ENCODE results near the gene RASSF5. TPM values are rescaled to one million over a fixed set of nuclear protein-coding genes. Genes with fewer than 3 reads are reported as not detected.

The RASSF5 gene
- total RNA-seq, 1 experiment from 2014 or later = 12.4 TPM

DNA sequence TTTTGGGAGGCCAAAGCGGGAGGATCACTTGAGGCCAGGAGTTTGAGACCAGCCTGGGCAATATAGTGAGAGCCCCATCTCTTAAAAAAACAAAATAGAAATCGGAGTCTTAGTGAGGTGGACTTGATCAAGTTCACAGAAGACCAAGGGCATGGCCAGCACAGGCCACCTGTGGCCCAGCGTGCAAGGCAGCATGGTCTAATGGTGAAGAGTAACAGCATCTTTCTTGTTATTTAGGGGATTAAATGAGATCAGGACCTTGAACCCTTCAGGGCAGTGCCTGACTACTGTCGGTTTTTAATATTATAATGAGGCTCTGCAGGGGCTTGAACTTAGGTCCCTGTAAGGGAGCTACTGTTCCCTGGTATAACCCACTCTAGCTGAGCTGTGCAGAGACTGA is 66.4 kb downstream of the RASSF5 start:
- POLR2A ChIA-PET (ENCODE audit: unreplicated experiment) = no interaction called here

DNA sequence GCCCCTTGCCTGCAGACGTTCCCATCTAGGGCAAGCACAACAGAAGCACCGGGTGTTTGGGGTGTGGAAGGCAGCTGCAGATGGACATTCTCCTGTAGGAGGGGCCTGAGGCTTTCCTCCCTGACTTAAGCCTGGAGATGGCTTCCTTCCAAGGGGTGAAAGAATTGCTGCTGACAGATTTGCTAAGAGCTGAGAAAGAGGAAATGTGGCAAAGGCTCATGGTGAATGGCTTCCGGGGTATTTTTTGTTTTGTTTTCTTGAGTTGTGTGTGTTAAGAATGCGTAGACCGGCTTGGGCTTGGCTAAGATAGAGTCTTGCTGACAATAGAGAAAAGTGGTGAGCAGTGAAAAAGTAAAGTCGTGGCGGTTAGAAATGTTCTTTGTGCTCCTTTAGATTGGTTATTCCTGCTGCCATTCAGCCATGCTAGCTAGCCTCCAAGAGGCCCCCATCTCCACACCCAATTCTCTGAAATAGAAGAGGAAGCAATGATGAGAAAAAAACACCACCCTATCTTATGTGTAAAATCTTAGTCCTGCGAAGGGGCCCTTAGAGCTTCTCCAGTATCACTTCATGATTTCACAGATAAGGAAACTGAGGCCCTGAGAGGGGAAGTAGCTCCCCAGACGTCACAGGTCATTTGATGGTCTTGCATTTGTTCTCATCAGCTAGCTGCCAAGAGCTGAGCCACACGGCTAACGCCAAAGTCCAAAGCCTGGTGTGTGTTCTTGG is 68.0 kb downstream of the RASSF5 start:
- H3K4me3 ChIP-seq = no peak overlapping the region
- no peak for TF ChIP-seq EZH2 (IDR thresholded peaks at IDR 0.05; ENCODE audit: low read depth)
- TF ChIP-seq, protein P1, sequence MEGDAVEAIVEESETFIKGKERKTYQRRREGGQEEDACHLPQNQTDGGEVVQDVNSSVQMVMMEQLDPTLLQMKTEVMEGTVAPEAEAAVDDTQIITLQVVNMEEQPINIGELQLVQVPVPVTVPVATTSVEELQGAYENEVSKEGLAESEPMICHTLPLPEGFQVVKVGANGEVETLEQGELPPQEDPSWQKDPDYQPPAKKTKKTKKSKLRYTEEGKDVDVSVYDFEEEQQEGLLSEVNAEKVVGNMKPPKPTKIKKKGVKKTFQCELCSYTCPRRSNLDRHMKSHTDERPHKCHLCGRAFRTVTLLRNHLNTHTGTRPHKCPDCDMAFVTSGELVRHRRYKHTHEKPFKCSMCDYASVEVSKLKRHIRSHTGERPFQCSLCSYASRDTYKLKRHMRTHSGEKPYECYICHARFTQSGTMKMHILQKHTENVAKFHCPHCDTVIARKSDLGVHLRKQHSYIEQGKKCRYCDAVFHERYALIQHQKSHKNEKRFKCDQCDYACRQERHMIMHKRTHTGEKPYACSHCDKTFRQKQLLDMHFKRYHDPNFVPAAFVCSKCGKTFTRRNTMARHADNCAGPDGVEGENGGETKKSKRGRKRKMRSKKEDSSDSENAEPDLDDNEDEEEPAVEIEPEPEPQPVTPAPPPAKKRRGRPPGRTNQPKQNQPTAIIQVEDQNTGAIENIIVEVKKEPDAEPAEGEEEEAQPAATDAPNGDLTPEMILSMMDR (conservative IDR thresholded peaks at IDR 0.05) = no peak
- H3K4me2 ChIP-seq = no peak overlapping the region
- POLR2A ChIA-PET (ENCODE audit: unreplicated experiment) = no interaction called here
- DNase-seq = no peak
- peaks cover 10% of the 10 kb centered on the region; the same call in 1 of the 2 replicates for H3K4me1 ChIP-seq (replicated peaks; ENCODE audit: insufficient read depth)
- CTCF ChIA-PET = no interaction called here
- H2AFZ ChIP-seq = no peak overlapping the region
- no peaks in the 10 kb centered on the region for H4K20me1 ChIP-seq (ENCODE audit: insufficient read depth)
- no peaks in the 10 kb centered on the region for H3K9me3 ChIP-seq (ENCODE audit: insufficient read depth, low read depth)
- no peak overlapping the region for H3K27ac ChIP-seq
- no peaks in the 10 kb centered on the region for H3K79me2 ChIP-seq (ENCODE audit: low read depth)
- H3K36me3 ChIP-seq (ENCODE audit: low read depth) = no peaks in the 10 kb centered on the region
- intact Hi-C loops (cut with micrococcal nuclease; ENCODE audit: unreplicated experiment) = no loop called here
- BruUV-seq (replicated peaks) = no TSS peak
- no peaks in the 10 kb centered on the region for H3F3A ChIP-seq (ENCODE audit: insufficient read depth, low read depth)
- H3K27me3 ChIP-seq (ENCODE audit: insufficient read depth, low read depth) = no peaks in the 10 kb centered on the region
- no peaks in the 10 kb centered on the region for H3K9me2 ChIP-seq (ENCODE audit: insufficient read depth)

More for the DNA sequence above, 66.4 kb downstream of the RASSF5 start:
- Histone ChIP-seq H3K9me2 (ENCODE audit: insufficient read depth) (no peaks in the 10 kb centered on the region), H3K4me2 (no peak overlapping the region), H3K4me3 (no peak overlapping the region), H3K4me1 (replicated peaks; ENCODE audit: insufficient read depth) (no peaks in the 10 kb centered on the region), H3K36me3 (ENCODE audit: low read depth) (no peaks in the 10 kb centered on the region), H3K79me2 (ENCODE audit: low read depth) (no peaks in the 10 kb centered on the region), H3K27me3 (ENCODE audit: insufficient read depth, low read depth) (no peaks in the 10 kb centered on the region), H4K20me1 (ENCODE audit: insufficient read depth) (no peaks in the 10 kb centered on the region), H3K9me3 (ENCODE audit: insufficient read depth, low read depth) (no peaks in the 10 kb centered on the region), H3K27ac (no peak overlapping the region), H2AFZ (no peak overlapping the region), H3F3A (ENCODE audit: insufficient read depth, low read depth) (no peaks in the 10 kb centered on the region)
- intact Hi-C loops (cut with micrococcal nuclease; ENCODE audit: unreplicated experiment) = no loop called here
- BruUV-seq (replicated peaks) = no TSS peak
- CTCF ChIA-PET = interaction anchor here (0.6 kb wide), 1 partner anchor 101 kb away, joined by 4 read pairs; no protein-coding TSS in a partner anchor
- DNase-seq = no peak
- TF ChIP-seq EZH2 (IDR thresholded peaks at IDR 0.05; ENCODE audit: low read depth) = no peak
- TF ChIP-seq, protein P1 (conservative IDR thresholded peaks at IDR 0.05) = no peak

DNA sequence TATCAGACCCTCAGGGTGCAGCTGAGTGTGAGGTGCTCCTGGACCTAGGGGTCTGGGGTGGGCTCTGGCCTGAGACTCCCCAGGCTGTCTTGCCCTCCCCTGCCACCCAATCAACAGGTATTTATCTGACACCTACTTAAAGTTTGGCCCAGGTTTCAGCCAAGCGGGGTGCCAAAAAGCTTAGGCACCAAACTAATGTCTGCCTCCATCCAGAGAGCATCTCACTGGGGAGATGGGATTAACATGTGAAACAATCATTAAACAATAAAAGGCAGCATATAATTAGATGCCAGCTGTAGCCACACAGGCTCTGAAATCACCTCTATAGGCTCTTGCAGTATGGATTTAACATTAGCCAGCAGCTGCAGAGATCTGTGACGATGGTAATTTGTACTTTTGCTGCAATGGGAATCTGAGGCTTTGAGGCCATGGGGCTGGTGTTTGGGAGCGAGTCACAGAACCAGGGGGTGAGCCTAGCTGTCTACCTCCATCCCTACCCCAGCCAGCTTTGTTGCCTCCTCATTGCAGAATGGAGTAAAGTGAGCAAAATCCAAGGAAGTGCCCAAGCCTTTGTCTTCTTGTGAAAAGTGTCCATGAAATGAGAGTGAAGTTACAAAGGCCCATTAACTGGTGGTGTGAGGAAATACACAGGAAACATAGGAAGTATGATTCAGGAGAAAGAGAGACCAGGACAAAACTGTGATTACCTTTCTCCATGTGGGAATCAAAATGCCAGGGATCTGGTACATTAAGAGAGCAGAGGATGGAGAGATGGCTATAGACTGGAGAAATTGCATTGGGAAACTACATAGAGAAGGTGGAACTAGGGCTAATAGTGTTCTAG is 68.8 kb downstream of the RASSF5 start:
- DNase-seq = no peak
- H3K27ac ChIP-seq = no peak overlapping the region
- H3K27me3 ChIP-seq (ENCODE audit: insufficient read depth, low read depth) = no peaks in the 10 kb centered on the region
- H3K4me2 ChIP-seq = no peak overlapping the region
- peaks cover 10% of the 10 kb centered on the region; the same call in 1 of the 2 replicates for H3K4me1 ChIP-seq (replicated peaks; ENCODE audit: insufficient read depth)
- H4K20me1 ChIP-seq (ENCODE audit: insufficient read depth) = no peaks in the 10 kb centered on the region
- no peaks in the 10 kb centered on the region for H3F3A ChIP-seq (ENCODE audit: insufficient read depth, low read depth)
- H2AFZ ChIP-seq = no peak overlapping the region
- H3K9me3 ChIP-seq (ENCODE audit: insufficient read depth, low read depth) = no peaks in the 10 kb centered on the region
- intact Hi-C loops (cut with micrococcal nuclease; ENCODE audit: unreplicated experiment) = no loop called here
- CTCF ChIA-PET = no interaction called here
- no peaks in the 10 kb centered on the region for H3K79me2 ChIP-seq (ENCODE audit: low read depth)
- BruUV-seq (replicated peaks) = no TSS peak
- no peaks in the 10 kb centered on the region for H3K9me2 ChIP-seq (ENCODE audit: insufficient read depth)
- TF ChIP-seq EZH2 (IDR thresholded peaks at IDR 0.05; ENCODE audit: low read depth) = no peak
- TF ChIP-seq, protein P1 (conservative IDR thresholded peaks at IDR 0.05) = no peak
- no peaks in the 10 kb centered on the region for H3K36me3 ChIP-seq (ENCODE audit: low read depth)
- POLR2A ChIA-PET (ENCODE audit: unreplicated experiment) = no interaction called here
- no peak overlapping the region for H3K4me3 ChIP-seq

Data from PC-9 (cell line).